Skeletal muscle tissue (tissue), 4 donors: ENCODE results near the gene PDE1C. TPM values are rescaled to one million over a fixed set of nuclear protein-coding genes. Genes with fewer than 3 reads are reported as not detected.

Experiments
- H3K27ac ChIP-seq: one replicate; pipeline ENCODE4 v1.7.0; 2013; ENCODE audit warnings: mild to moderate bottlenecking, low read depth, low read length, inconsistent platforms
- H3K27me3 ChIP-seq, 3 donors: one replicate each; pipeline ENCODE4 v1.7.0; 2013; ENCODE audit warnings: low read length in 3 of 3; ENCODE audit not compliant: control insufficient read depth in 3 of 3, insufficient read depth in 3 of 3
- H3K36me3 ChIP-seq, 3 donors: one replicate each; pipeline ENCODE4 v1.7.0; 2013; ENCODE audit warnings: low read length in 3 of 3; ENCODE audit not compliant: control insufficient read depth in 3 of 3, insufficient read depth in 3 of 3
- H3K4me1 ChIP-seq, 3 donors: one replicate each; pipeline ENCODE4 v1.7.0; 2013; ENCODE audit warnings: low read length in 3 of 3, mild to moderate bottlenecking in 3 of 3; ENCODE audit not compliant: control insufficient read depth in 3 of 3, insufficient read depth in 3 of 3
- H3K4me3 ChIP-seq, 3 donors: one replicate each; pipeline ENCODE4 v1.7.0; 2013; ENCODE audit warnings: low read length in 3 of 3
- H3K9ac ChIP-seq, 3 donors: one replicate each; pipeline ENCODE4 v1.7.0; 2013; ENCODE audit warnings: low read length in 3 of 3, mild to moderate bottlenecking in 3 of 3, moderate library complexity in 2 of 3, low read depth in 1 of 3
- H3K9me3 ChIP-seq, 3 donors: one replicate each; pipeline ENCODE4 v1.7.0; 2013; ENCODE audit warnings: low read length in 3 of 3; ENCODE audit not compliant: control insufficient read depth in 3 of 3
- total RNA-seq: library from RNA; depleted of rRNA; stranded (reverse); fragments of >200 nt; gene quantifications from one replicate; pipeline ENCODE4 v1.2.3, GENCODE V29; 2014
- donor health status: Osteomylitis.

Gene PDE1C
- total RNA-seq, 1 donor from 2014 or later, result 2.1 TPM

- no peaks in the 10 kb centered on the region for H3K27me3 ChIP-seq
- H3K4me1 ChIP-seq, result no peaks in the 10 kb centered on the region
- H3K4me3 ChIP-seq, result no peak overlapping the region
- no peaks in the 10 kb centered on the region for H3K36me3 ChIP-seq
- H3K9ac ChIP-seq, result no peak overlapping the region
- no peaks in the 10 kb centered on the region for H3K9me3 ChIP-seq
- no peak overlapping the region for H3K27ac ChIP-seq
These were observed 88.3 kb downstream of the PDE1C start for GRCh38 chr7:31981874-31982390.

DNA sequence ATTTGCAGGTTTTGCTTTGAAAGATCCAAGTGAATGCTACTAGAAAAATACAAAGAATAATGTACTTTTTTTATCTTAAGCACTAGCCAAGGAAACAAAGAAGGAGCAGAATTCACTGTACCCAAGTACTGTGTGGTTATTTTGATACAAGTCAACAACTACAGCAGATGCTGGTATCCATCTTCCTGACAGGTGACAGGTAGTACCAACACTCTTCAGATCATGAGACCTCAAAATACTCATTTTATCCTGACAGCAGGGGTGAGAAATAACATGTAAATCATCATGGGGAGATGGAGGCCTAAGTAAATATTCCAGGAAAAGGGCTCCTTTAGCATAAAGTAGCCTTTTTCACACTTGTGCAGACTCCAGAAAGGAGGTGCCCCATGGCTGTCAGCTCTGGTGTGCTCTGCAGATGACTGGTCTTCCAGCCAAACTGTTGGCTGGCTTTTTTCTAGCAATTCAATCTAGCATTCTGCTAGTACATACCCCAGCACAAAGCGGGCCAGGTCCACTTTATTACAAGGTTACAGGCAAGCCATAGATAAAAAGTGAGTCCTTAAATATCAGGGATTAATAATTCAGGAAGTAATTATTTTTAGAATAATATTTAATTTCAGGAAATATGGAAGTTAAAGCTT is 90.4 kb downstream of the PDE1C start:
- Histone ChIP-seq H3K9ac (no peak overlapping the region), H3K36me3 (no peaks in the 10 kb centered on the region), H3K27ac (no peak overlapping the region), H3K27me3 (no peaks in the 10 kb centered on the region), H3K4me3 (no peak overlapping the region), H3K9me3 (no peaks in the 10 kb centered on the region), H3K4me1 (no peaks in the 10 kb centered on the region)

GRCh38 chr7:31975546-31975945 is 94.7 kb downstream of the PDE1C start:
- Histone ChIP-seq H3K4me1 (no peaks in the 10 kb centered on the region), H3K27me3 (no peaks in the 10 kb centered on the region), H3K27ac (no peak overlapping the region), H3K9me3 (no peaks in the 10 kb centered on the region), H3K4me3 (no peak overlapping the region), H3K36me3 (no peaks in the 10 kb centered on the region), H3K9ac (no peak overlapping the region)

DNA sequence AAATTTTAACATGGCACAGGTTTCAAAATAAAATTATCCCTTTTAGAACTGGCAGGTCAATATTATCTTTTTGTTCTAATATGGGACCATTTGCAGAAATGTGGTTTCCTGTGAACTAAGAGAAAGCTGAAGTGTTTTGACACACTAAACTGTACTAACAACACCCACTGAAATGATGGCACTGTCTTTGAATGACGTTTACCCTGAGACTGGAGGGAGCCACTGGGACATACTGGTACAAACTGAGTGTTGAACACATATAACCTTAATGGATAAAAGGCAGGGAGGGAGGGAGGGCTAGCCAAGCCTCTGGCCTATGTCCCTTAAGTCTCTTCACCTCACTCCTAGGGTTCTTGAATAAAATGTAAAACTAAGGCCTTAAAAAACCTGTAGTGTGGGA is 95.9 kb downstream of the PDE1C start:
- H3K27me3 ChIP-seq, result no peaks in the 10 kb centered on the region
- H3K4me3 ChIP-seq, result no peak overlapping the region
- no peaks in the 10 kb centered on the region for H3K36me3 ChIP-seq
- no peak overlapping the region for H3K27ac ChIP-seq
- H3K9me3 ChIP-seq, result no peaks in the 10 kb centered on the region
- H3K9ac ChIP-seq, result no peak overlapping the region
- H3K4me1 ChIP-seq, result no peaks in the 10 kb centered on the region

GRCh38 chr7:31971049-31971667 is 99.0 kb downstream of the PDE1C start:
- Histone ChIP-seq H3K9me3 (no peaks in the 10 kb centered on the region), H3K9ac (no peak overlapping the region), H3K4me1 (no peaks in the 10 kb centered on the region), H3K36me3 (no peaks in the 10 kb centered on the region), H3K4me3 (no peak overlapping the region), H3K27me3 (no peaks in the 10 kb centered on the region), H3K27ac (no peak overlapping the region)

GRCh38 chr7:31970501-31970900 is 99.7 kb downstream of the PDE1C start:
- Histone ChIP-seq H3K4me3 (no peak overlapping the region), H3K27ac (no peak overlapping the region), H3K4me1 (no peaks in the 10 kb centered on the region), H3K36me3 (no peaks in the 10 kb centered on the region), H3K27me3 (no peaks in the 10 kb centered on the region), H3K9ac (no peak overlapping the region), H3K9me3 (no peaks in the 10 kb centered on the region)

DNA sequence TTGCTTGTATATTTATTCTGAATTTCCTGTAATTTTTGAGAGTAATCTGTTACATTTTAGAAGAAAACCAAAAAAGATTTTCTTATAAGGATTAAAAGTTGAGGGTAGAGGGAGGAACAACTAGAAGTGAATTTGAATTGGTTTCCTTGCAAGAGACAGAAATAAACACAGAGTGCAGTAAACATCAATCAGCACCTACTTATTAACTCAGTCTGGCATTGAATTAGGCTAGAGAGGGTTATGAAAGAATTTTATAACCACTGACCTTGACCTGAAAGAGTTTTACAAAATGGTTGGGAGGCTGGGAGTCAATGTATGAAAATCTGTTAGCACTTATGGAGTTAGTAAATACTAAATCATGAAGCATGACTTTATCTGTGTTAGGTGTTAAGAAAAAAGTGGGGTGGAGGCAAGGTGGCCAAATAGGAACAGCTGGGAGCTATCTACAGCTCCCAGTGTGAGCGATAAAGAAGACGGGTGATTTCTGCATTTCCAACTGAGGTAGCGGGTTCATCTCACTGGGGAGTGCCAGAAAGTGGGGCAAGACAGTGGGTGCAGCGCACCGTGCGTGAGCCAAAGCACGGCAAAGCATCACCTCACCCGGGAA is 106.5 kb downstream of the PDE1C start:
- Histone ChIP-seq H3K4me1 (no peaks in the 10 kb centered on the region), H3K27ac (no peak overlapping the region), H3K4me3 (no peak overlapping the region)

DNA sequence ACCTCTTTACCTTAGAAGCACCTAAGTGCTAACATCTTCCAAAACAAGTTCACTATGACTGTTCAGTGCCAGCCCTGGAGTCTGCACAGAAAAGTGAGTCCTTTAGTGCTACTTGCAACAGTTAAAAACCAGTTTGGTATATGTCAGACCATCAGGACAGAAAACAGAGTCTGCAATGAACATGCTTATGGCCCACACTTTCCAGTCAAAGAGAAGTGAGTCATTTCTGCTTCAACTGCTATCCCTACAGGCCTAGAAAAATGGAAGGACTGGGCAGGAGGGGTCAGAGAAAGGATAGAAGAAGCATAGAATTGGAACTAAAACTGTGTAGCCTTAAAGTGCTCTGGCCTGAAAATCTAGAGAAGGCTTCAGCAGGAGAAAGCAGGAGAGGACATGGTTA is 108.0 kb downstream of the PDE1C start:
- Histone ChIP-seq H3K9ac (no peak overlapping the region), H3K9me3 (no peaks in the 10 kb centered on the region), H3K36me3 (no peaks in the 10 kb centered on the region), H3K27me3 (no peaks in the 10 kb centered on the region), H3K27ac (no peak overlapping the region), H3K4me1 (no peaks in the 10 kb centered on the region), H3K4me3 (no peak overlapping the region)

More for the DNA sequence above, 106.5 kb downstream of the PDE1C start:
- Histone ChIP-seq H3K27me3 (no peaks in the 10 kb centered on the region), H3K36me3 (no peaks in the 10 kb centered on the region), H3K9ac (no peak overlapping the region), H3K9me3 (no peaks in the 10 kb centered on the region)

DNA sequence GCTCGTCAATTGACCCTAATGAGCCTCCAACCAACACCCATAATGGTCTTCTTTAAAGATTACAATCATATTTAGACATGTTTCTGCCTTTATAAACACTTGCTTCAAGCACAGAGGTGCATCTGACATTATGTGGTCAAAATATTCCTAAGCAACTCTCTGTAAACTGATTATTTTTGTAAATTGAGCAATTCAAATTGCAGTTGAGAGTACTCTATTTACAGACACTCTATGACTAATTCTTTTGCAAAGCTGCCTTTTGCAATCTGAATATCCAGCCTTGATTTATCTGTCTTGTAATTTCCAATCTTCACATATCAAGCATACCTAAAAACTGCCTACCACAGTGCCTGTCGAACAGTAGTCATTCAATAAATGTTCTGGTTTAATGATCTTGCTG is 112.0 kb downstream of the PDE1C start:
- Histone ChIP-seq H3K27me3 (no peaks in the 10 kb centered on the region), H3K9me3 (no peaks in the 10 kb centered on the region), H3K36me3 (no peaks in the 10 kb centered on the region), H3K4me1 (no peaks in the 10 kb centered on the region), H3K27ac (no peak overlapping the region), H3K4me3 (no peak overlapping the region), H3K9ac (no peak overlapping the region)

DNA sequence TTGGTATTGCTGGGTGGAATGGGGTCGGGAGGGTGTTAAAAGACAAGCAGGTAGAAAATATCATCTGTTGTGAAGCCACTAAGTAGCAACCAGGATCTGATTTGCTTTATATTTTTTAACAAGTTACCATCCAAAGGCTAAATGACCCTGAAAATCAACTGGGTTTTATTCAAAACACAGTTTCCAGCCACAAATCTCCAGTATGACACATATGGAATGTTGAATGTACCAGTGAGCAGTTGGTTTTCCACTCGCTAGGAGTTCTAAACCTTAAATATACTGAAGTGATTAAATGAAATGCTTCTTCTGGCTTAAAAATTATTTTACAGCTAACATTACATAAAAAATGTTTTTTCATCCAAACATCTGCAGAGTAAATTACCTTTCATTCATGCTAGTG is 112.5 kb downstream of the PDE1C start:
- no peaks in the 10 kb centered on the region for H3K4me1 ChIP-seq
- no peak overlapping the region for H3K27ac ChIP-seq

More for the DNA sequence above, 112.5 kb downstream of the PDE1C start:
- Histone ChIP-seq H3K27me3 (no peaks in the 10 kb centered on the region), H3K36me3 (no peaks in the 10 kb centered on the region), H3K9ac (no peak overlapping the region), H3K9me3 (no peaks in the 10 kb centered on the region), H3K4me3 (no peak overlapping the region)
